ENCODE measurements around the gene WDR64. TPM values are rescaled to one million over a fixed set of nuclear protein-coding genes. Genes with fewer than 3 reads are reported as not detected.

Gene WDR64
- total RNA-seq, 1 donor from 2014 or later, result not detected

GRCh38 chr1:241713316-241713715 lies 61.2 kb downstream of the WDR64 start:
- no peak overlapping the region for H3K27ac Mint-ChIP-seq (ENCODE audit: unreplicated experiment)
- no peak for DNase-seq (ENCODE audit: low read depth, low spot score)
- TF ChIP-seq CTCF (conservative IDR thresholded peaks at IDR 0.05), result no peak
- no peaks in the 10 kb centered on the region for H3K9me3 Mint-ChIP-seq
- peaks cover 8% of the 10 kb centered on the region for H3K27me3 Mint-ChIP-seq (ENCODE audit: low read depth)
- no peaks in the 10 kb centered on the region for H3K36me3 Mint-ChIP-seq (ENCODE audit: low read depth)
- H3K4me1 Mint-ChIP-seq, result no peaks in the 10 kb centered on the region
- H3K4me3 Mint-ChIP-seq, result no peak overlapping the region

GRCh38 chr1:241714321-241715218 lies 62.5 kb downstream of the WDR64 start:
- no peak for DNase-seq (ENCODE audit: low read depth, low spot score)
- peaks cover 8% of the 10 kb centered on the region for H3K27me3 Mint-ChIP-seq (ENCODE audit: low read depth)
- no peak overlapping the region for H3K27ac Mint-ChIP-seq (ENCODE audit: unreplicated experiment)
- H3K4me1 Mint-ChIP-seq, result no peaks in the 10 kb centered on the region
- no peaks in the 10 kb centered on the region for H3K9me3 Mint-ChIP-seq
- no peak overlapping the region for H3K4me3 Mint-ChIP-seq
- no peak for TF ChIP-seq CTCF (conservative IDR thresholded peaks at IDR 0.05)
- no peaks in the 10 kb centered on the region for H3K36me3 Mint-ChIP-seq (ENCODE audit: low read depth)

GRCh38 chr1:241715435-241715834 lies 63.4 kb downstream of the WDR64 start:
- Mint-ChIP-seq H3K27me3 (ENCODE audit: low read depth) (peaks cover 8% of the 10 kb centered on the region), H3K27ac (ENCODE audit: unreplicated experiment) (no peak overlapping the region), H3K36me3 (ENCODE audit: low read depth) (no peaks in the 10 kb centered on the region), H3K4me1 (no peaks in the 10 kb centered on the region), H3K4me3 (no peak overlapping the region), H3K9me3 (peaks cover 2% of the 10 kb centered on the region)
- no peak for DNase-seq (ENCODE audit: low read depth, low spot score)
- TF ChIP-seq CTCF (conservative IDR thresholded peaks at IDR 0.05), result no peak

- Mint-ChIP-seq H3K4me3 (no peak overlapping the region), H3K27me3 (ENCODE audit: low read depth) (peaks cover 8% of the 10 kb centered on the region), H3K36me3 (ENCODE audit: low read depth) (no peaks in the 10 kb centered on the region), H3K27ac (ENCODE audit: unreplicated experiment) (no peak overlapping the region), H3K9me3 (peaks cover 3% of the 10 kb centered on the region), H3K4me1 (no peaks in the 10 kb centered on the region)
- no peak for DNase-seq (ENCODE audit: low read depth, low spot score)
- no peak for TF ChIP-seq CTCF (conservative IDR thresholded peaks at IDR 0.05)
Observed at GRCh38 chr1:241715956-241716355, 63.9 kb downstream of the WDR64 start.

- Mint-ChIP-seq H3K27ac (ENCODE audit: unreplicated experiment) (no peak overlapping the region), H3K4me3 (no peak overlapping the region), H3K27me3 (ENCODE audit: low read depth) (peaks cover 8% of the 10 kb centered on the region), H3K36me3 (ENCODE audit: low read depth) (no peaks in the 10 kb centered on the region), H3K4me1 (no peaks in the 10 kb centered on the region), H3K9me3 (peaks cover 3% of the 10 kb centered on the region)
- no peak for DNase-seq (ENCODE audit: low read depth, low spot score)
- TF ChIP-seq CTCF (conservative IDR thresholded peaks at IDR 0.05), result no peak
Observed at GRCh38 chr1:241716915-241717656, 65.0 kb downstream of the WDR64 start.

Measured in neural crest cell (in vitro differentiated cells).